Measurements from ENCODE around the gene CYP2A6.

The CYP2A6 gene

GRCh38 chr19:40801426-40802299 lies 48.6 kb downstream of the CYP2A6 start:
- DNase-seq (ENCODE audit: low spot score in 2 of 2), result no peak
- peaks cover 65% of the 10 kb centered on the region for H3K36me3 Mint-ChIP-seq (ENCODE audit: insufficient read depth)
- H3K9me3 Mint-ChIP-seq, result no peaks in the 10 kb centered on the region
- no peaks in the 10 kb centered on the region for H3K27me3 Mint-ChIP-seq
- H3K4me3 Mint-ChIP-seq, result peak overlapping the region; percentile 98
- peak overlapping the region; percentile 97 for H3K27ac Mint-ChIP-seq (ENCODE audit: low read depth)
- peaks cover 77% of the 10 kb centered on the region for H3K4me1 Mint-ChIP-seq
- no peak for ATAC-seq (replicated peaks; ENCODE audit: extremely low read depth, poor library complexity, severe bottlenecking)

GRCh38 chr19:40800997-40801377 lies 49.3 kb downstream of the CYP2A6 start:
- peak overlapping the region; percentile 98 for H3K4me3 Mint-ChIP-seq
- H3K9me3 Mint-ChIP-seq, result no peaks in the 10 kb centered on the region
- peak overlapping the region; percentile 97 for H3K27ac Mint-ChIP-seq (ENCODE audit: low read depth)
- peaks cover 71% of the 10 kb centered on the region for H3K4me1 Mint-ChIP-seq
- H3K27me3 Mint-ChIP-seq, result no peaks in the 10 kb centered on the region
- ATAC-seq (replicated peaks; ENCODE audit: extremely low read depth, poor library complexity, severe bottlenecking), result no peak
- H3K36me3 Mint-ChIP-seq (ENCODE audit: insufficient read depth), result peaks cover 64% of the 10 kb centered on the region
- no peak for DNase-seq (ENCODE audit: low spot score in 2 of 2)

- DNase-seq (ENCODE audit: low spot score in 2 of 2) (no peak), ATAC-seq (replicated peaks; ENCODE audit: extremely low read depth, poor library complexity, severe bottlenecking) (no peak)
- Mint-ChIP-seq H3K27ac (ENCODE audit: low read depth) (peak overlapping the region; percentile 97), H3K4me1 (peaks cover 65% of the 10 kb centered on the region), H3K36me3 (ENCODE audit: insufficient read depth) (peaks cover 63% of the 10 kb centered on the region), H3K9me3 (no peaks in the 10 kb centered on the region), H3K27me3 (no peaks in the 10 kb centered on the region), H3K4me3 (peak overlapping the region; percentile 98)
Observed at GRCh38 chr19:40800339-40800996, 49.8 kb downstream of the CYP2A6 start.

- Mint-ChIP-seq H3K36me3 (ENCODE audit: insufficient read depth) (peaks cover 56% of the 10 kb centered on the region), H3K4me3 (peak overlapping the region; percentile 98), H3K27me3 (no peaks in the 10 kb centered on the region), H3K9me3 (no peaks in the 10 kb centered on the region), H3K27ac (ENCODE audit: low read depth) (peak overlapping the region; percentile 99), H3K4me1 (peaks cover 58% of the 10 kb centered on the region)
- ATAC-seq (replicated peaks; ENCODE audit: extremely low read depth, poor library complexity, severe bottlenecking), result no peak
- no peak for DNase-seq (ENCODE audit: low spot score in 2 of 2)
Observed at GRCh38 chr19:40799558-40800338, 50.5 kb downstream of the CYP2A6 start.

GRCh38 chr19:40798683-40799557 lies 51.3 kb downstream of the CYP2A6 start, which contains the start of gene EGLN2:
Gene EGLN2 (plus strand): TSS chr19:40799191. CDS start chr19:40800573, 1,382 bp downstream.
- Mint-ChIP-seq H3K9me3 (no peaks in the 10 kb centered on the region), H3K4me3 (peak within 1 kb of the TSS; percentile 98), H3K4me1 (peaks cover 50% of the 10 kb centered on the region), H3K36me3 (ENCODE audit: insufficient read depth) (peaks cover 49% of the 10 kb centered on the region), H3K27ac (ENCODE audit: low read depth) (peak within 1 kb of the TSS; percentile 99), H3K27me3 (no peaks in the 10 kb centered on the region)
- peak; percentile 99 to 100 for DNase-seq (ENCODE audit: low spot score in 2 of 2)
- ATAC-seq (replicated peaks; ENCODE audit: extremely low read depth, poor library complexity, severe bottlenecking), result peak; percentile 85

- Mint-ChIP-seq H3K27me3 (no peaks in the 10 kb centered on the region), H3K4me3 (peak overlapping the region; percentile 98), H3K27ac (ENCODE audit: low read depth) (peak overlapping the region; percentile 99), H3K4me1 (peaks cover 42% of the 10 kb centered on the region), H3K36me3 (ENCODE audit: insufficient read depth) (peaks cover 45% of the 10 kb centered on the region), H3K9me3 (no peaks in the 10 kb centered on the region)
- peak; percentile 56 to 62 for DNase-seq (ENCODE audit: low spot score in 2 of 2)
- peak; percentile 55 for ATAC-seq (replicated peaks; ENCODE audit: extremely low read depth, poor library complexity, severe bottlenecking)
Observed at GRCh38 chr19:40797963-40798682, 52.1 kb downstream of the CYP2A6 start.

GRCh38 chr19:40797166-40797962 lies 52.9 kb downstream of the CYP2A6 start:
- Mint-ChIP-seq H3K36me3 (ENCODE audit: insufficient read depth) (peaks cover 40% of the 10 kb centered on the region), H3K9me3 (no peaks in the 10 kb centered on the region), H3K4me1 (peaks cover 38% of the 10 kb centered on the region)

More at GRCh38 chr19:40797166-40797962, 52.9 kb downstream of the CYP2A6 start:
- ATAC-seq (replicated peaks; ENCODE audit: extremely low read depth, poor library complexity, severe bottlenecking) (no peak), DNase-seq (ENCODE audit: low spot score in 2 of 2) (no peak)
- H3K4me3 Mint-ChIP-seq, result peak overlapping the region; percentile 98
- H3K27ac Mint-ChIP-seq (ENCODE audit: low read depth), result peak overlapping the region; percentile 99
- H3K27me3 Mint-ChIP-seq, result no peaks in the 10 kb centered on the region
